ENCODE results near the gene PLEKHM3. TPM values are rescaled to one million over a fixed set of nuclear protein-coding genes. Genes with fewer than 3 reads are reported as not detected.

Gene PLEKHM3
- total and polyA plus RNA-seq, 2 of the 4 experiments (the other 2 are of a cell fraction), result 2.4 to 11.3 TPM

DNA sequence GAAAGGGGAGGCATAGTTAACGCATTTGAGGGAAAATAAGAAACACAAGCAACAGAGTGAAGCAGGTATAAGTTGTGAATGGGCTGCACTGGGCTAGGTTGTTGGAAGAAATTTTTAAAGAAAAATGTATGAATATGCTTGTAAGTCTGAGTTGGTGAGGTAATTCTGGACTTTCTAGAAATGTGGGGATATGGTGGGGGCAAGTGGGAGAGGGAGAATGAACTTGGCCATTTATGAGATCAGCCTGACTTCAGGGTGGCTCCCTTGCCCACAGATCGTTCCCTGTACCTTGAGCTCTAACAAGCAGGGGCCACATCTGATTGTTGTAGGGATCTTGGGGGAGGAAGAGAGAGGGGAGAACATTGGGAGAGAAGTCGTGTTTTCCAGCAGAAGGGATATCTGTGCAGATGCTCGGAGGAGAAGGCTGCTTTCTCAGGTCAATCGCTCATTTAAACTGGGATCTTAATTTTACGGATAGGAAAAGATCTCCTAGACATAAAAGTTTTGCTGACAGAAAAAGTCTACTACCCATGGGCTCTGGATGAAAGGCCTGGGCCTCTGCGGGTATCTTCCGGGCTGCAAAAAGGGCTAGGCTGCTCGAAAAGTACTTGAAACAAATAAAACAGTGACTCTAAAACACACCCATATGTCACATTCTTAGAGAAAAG lies 213.1 kb downstream of the PLEKHM3 start:
- H4K8ac ChIP-seq (ENCODE audit: low read depth in 2 of 2, low read length in 2 of 2), result no peak overlapping the region
- H4K20me1 ChIP-seq (ENCODE audit: insufficient read depth, low read length), result no peaks in the 10 kb centered on the region
- H2AFZ ChIP-seq (replicated peaks; ENCODE audit: low read length, poor library complexity), result no peak overlapping the region
- CTCF ChIA-PET, result no interaction called here
- no peak for ATAC-seq (ENCODE audit: low read depth)
- TF ChIP-seq, protein P1, sequence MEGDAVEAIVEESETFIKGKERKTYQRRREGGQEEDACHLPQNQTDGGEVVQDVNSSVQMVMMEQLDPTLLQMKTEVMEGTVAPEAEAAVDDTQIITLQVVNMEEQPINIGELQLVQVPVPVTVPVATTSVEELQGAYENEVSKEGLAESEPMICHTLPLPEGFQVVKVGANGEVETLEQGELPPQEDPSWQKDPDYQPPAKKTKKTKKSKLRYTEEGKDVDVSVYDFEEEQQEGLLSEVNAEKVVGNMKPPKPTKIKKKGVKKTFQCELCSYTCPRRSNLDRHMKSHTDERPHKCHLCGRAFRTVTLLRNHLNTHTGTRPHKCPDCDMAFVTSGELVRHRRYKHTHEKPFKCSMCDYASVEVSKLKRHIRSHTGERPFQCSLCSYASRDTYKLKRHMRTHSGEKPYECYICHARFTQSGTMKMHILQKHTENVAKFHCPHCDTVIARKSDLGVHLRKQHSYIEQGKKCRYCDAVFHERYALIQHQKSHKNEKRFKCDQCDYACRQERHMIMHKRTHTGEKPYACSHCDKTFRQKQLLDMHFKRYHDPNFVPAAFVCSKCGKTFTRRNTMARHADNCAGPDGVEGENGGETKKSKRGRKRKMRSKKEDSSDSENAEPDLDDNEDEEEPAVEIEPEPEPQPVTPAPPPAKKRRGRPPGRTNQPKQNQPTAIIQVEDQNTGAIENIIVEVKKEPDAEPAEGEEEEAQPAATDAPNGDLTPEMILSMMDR (conservative IDR thresholded peaks at IDR 0.05; ENCODE audit: low read depth, low read length), result no peak
- TF ChIP-seq, protein P2, sequence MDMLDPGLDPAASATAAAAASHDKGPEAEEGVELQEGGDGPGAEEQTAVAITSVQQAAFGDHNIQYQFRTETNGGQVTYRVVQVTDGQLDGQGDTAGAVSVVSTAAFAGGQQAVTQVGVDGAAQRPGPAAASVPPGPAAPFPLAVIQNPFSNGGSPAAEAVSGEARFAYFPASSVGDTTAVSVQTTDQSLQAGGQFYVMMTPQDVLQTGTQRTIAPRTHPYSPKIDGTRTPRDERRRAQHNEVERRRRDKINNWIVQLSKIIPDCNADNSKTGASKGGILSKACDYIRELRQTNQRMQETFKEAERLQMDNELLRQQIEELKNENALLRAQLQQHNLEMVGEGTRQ (IDR thresholded peaks at IDR 0.05; ENCODE audit: low read depth, low read length), result no peak
- TF ChIP-seq RFX5 (IDR thresholded peaks at IDR 0.05; ENCODE audit: low read depth, low read length), result no peak
- TF ChIP-seq MAFK (IDR thresholded peaks at IDR 0.05; ENCODE audit: low read depth, low read length), result no peak
- TF ChIP-seq, protein P3, sequence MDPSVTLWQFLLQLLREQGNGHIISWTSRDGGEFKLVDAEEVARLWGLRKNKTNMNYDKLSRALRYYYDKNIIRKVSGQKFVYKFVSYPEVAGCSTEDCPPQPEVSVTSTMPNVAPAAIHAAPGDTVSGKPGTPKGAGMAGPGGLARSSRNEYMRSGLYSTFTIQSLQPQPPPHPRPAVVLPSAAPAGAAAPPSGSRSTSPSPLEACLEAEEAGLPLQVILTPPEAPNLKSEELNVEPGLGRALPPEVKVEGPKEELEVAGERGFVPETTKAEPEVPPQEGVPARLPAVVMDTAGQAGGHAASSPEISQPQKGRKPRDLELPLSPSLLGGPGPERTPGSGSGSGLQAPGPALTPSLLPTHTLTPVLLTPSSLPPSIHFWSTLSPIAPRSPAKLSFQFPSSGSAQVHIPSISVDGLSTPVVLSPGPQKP (IDR thresholded peaks at IDR 0.05; ENCODE audit: borderline replicate concordance, low read depth, low read length), result no peak
- no peak for TF ChIP-seq SMC3 (IDR thresholded peaks at IDR 0.05; ENCODE audit: low read depth, low read length)
- TF ChIP-seq CHD1 (IDR thresholded peaks at IDR 0.05; ENCODE audit: low read depth, low read length), result no peak
- TF ChIP-seq MAZ (IDR thresholded peaks at IDR 0.05; ENCODE audit: borderline replicate concordance, low read depth, low read length), result no peak
- TF ChIP-seq FOS (IDR thresholded peaks at IDR 0.05; ENCODE audit: low read depth, low read length), result no peak
- H3K4me1 ChIP-seq (ENCODE audit: control insufficient read depth, insufficient read depth, low read length), result no peaks in the 10 kb centered on the region
- no peak overlapping the region for H4K5ac ChIP-seq (ENCODE audit: low read depth, low read length)
- no peak overlapping the region for H2BK120ac ChIP-seq (ENCODE audit: low read depth, low read length)
- no peak overlapping the region for H2BK15ac ChIP-seq (ENCODE audit: low read depth, low read length)
- H3K9me3 ChIP-seq (ENCODE audit: control insufficient read depth, insufficient read depth, low read length), result no peaks in the 10 kb centered on the region
- H3K79me1 ChIP-seq (ENCODE audit: low read depth in 1 of 2, low read length in 2 of 2), result no peaks in the 10 kb centered on the region
- in situ Hi-C loops (cut with MboI; ENCODE audit: low sequenced_read_pairs) (no loop called here), intact Hi-C loops (cut with micrococcal nuclease) (no loop called here), dilution Hi-C loops (cut with HindIII; ENCODE audit: low sequenced_read_pairs, unreplicated experiment) (no loop called here)
- no peaks in the 10 kb centered on the region for H3K9me1 ChIP-seq (ENCODE audit: insufficient read depth, low read length)
- H3K14ac ChIP-seq (replicated peaks; ENCODE audit: low read depth, low read length), result no peak overlapping the region
- no peak overlapping the region for H3K9ac ChIP-seq (ENCODE audit: low read depth, low read length)
- H3K18ac ChIP-seq (ENCODE audit: low read depth, low read length), result no peak overlapping the region
- WGBS, 2 experiments (ENCODE audit: extremely low coverage in 2 of 2, insufficient read length in 1 of 2), result 76% methylated on average over 3 of the region's 9 CpGs; no CpG with 5 or more reads in 1 of the 2 experiments
- H3K23ac ChIP-seq (ENCODE audit: low read depth, low read length), result no peak overlapping the region
- no peak overlapping the region for H2BK20ac ChIP-seq (ENCODE audit: low read depth, low read length)
- no peaks in the 10 kb centered on the region for H3K27me3 ChIP-seq (ENCODE audit: control insufficient read depth, insufficient read depth, low read length)
- DNase-seq, result no peak
- POLR2A ChIA-PET (ENCODE audit: unreplicated experiment), result no interaction called here
- H4K91ac ChIP-seq (ENCODE audit: insufficient read depth, low read depth, low read length), result no peak overlapping the region
- no peak overlapping the region for H3K56ac ChIP-seq (ENCODE audit: extremely low read depth, insufficient read depth, low read length)
- H2AK5ac ChIP-seq (ENCODE audit: low read depth, low read length), result no peak overlapping the region
- H3K4me3 ChIP-seq (ENCODE audit: insufficient read depth, low read depth, low read length), result no peak overlapping the region
- no peak overlapping the region for H2BK5ac ChIP-seq (ENCODE audit: low read depth, low read length, poor library complexity, severe bottlenecking)
- no peak overlapping the region for H2AK9ac ChIP-seq (replicated peaks; ENCODE audit: low read depth, low read length, poor library complexity)
- H3K36me3 ChIP-seq (ENCODE audit: control insufficient read depth, insufficient read depth, low read length), result no peaks in the 10 kb centered on the region
- no peak overlapping the region for H3K4ac ChIP-seq (ENCODE audit: low read depth, low read length)
- H3K4me2 ChIP-seq (ENCODE audit: low read depth, low read length), result no peak overlapping the region
- no peak overlapping the region for H3K27ac ChIP-seq (ENCODE audit: insufficient read depth, low read length)
- BruUV-seq (replicated peaks), result no TSS peak

All from IMR-90 (cell line).